Caki2 (cell line): ENCODE results near the gene PLXNA4. TPM values are rescaled to one million over a fixed set of nuclear protein-coding genes. Genes with fewer than 3 reads are reported as not detected.

Source experiments
- DNase-seq: peaks from one replicate; pipeline ENCODE4 v3.0.0-alpha.2; 2015; ENCODE audit warnings: low read depth
- in situ Hi-C: cut with HindIII; loops from 2 replicates; pipeline ENCODE4 v1.10.0; 2016; ENCODE audit warnings: low sequenced_read_pairs, low pct_unique_long_range_greater_than_20kb, mixed read lengths
- total RNA-seq: library from RNA; depleted of rRNA; stranded (reverse); fragments of >200 nt; shearing (Covaris generic); gene quantifications from 2 replicates; pipeline ENCODE4 v1.2.3, GENCODE V29; 2014; ENCODE audit warnings: low replicate concordance

The PLXNA4 gene
- total RNA-seq, 1 experiment from 2014 or later = 0.34 TPM

DNA sequence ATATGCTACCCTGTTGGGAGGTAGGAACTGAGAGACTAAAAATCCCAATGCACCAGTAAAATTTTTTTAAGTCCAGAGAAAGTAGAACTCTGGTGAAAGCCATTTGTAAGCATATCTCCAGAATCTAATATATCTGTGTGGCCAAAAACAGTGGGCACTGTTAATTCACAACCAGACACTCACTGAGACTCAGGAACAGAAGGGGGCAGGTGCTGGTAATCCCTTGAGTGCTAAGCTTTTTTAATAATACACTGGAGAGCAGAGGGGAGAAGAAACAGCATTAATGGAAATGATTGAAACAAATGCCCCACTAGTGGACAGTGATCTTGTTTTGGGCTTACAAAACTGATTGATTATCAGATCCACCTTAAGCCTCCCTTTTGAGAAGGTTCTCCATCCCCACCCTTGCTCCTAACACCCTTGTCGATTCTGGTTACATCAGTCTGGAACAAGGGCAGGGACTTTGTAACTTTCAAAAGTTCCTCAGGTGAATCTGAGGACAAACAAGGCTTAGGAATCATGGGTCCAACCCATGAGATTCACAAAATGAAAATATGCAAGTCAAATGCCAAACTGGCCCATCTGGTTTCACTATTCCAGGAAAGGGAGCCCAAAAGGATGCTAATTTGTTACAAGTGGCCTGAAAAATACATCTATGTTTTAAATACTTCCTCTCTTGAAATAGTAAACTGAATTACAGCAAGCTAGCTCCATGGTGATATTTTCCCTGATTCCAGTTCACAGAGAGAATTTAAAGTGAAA is 29.7 kb downstream of the PLXNA4 start:
- in situ Hi-C loops = no loop called here
- no peak for DNase-seq

DNA sequence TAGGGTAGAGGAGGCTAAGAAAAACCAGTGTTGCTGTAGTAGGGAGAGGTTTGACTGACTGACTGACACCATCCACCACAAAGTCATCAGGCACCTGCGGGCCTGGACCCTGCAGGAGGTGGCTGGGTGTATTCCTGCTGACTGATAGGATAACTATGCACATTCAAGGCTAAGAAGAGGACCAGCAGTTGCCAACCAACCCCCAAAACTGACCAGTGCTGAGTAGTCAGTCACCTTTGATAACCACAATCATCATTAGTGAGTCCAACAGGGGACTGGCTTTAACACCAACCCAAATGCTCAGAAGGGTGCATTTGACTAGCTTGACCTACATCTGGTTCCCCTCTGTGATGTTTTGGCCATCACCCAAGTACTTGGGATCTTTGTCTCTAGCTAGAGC is 30.5 kb downstream of the PLXNA4 start:
- in situ Hi-C loops = no loop called here

GRCh38 chr7:132544999-132545398 is 31.3 kb downstream of the PLXNA4 start:
- DNase-seq = no peak
- in situ Hi-C loops = no loop called here

More for the DNA sequence above, 30.5 kb downstream of the PLXNA4 start:
- DNase-seq = no peak

DNA sequence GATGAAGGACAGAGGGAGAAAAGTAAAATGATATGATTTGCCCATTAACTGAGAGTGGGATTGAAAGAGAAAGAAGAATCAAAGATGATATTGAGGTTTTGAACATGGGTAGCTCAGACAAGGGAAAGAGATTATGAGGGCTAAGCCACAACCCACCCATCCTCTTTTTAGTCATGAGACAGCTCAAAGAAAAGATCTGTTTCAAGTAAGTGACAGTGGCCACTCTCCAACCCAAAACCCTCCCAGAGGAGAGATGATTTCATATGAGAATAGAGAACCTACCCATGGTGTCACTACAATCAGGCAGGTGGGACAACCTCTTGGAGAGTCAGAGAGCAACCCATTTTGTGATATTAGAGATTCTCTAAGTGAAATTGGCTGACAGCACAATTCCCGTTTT is 32.2 kb downstream of the PLXNA4 start:
- no peak for DNase-seq
- in situ Hi-C loops = no loop called here

DNA sequence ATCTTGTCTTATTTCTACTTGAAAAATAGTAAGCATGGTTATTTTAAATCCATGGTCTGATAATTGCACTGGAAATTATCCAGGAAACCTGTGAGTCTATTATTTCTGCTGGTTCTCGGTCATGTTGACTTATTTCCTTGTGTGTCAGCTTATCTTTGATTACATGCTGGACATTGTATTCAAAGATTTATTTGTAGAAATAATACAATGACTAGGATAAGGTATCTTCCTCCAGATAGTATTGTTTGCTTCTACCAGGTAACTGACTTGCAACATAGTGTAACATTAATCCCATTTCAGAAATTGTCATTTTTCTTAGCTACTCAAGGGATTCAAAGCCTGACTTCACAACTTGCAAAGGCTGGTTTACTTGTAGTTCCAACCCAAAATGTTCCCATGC is 33.4 kb downstream of the PLXNA4 start:
- DNase-seq = no peak
- in situ Hi-C loops = no loop called here

GRCh38 chr7:132541656-132542055 is 34.6 kb downstream of the PLXNA4 start:
- DNase-seq = no peak
- in situ Hi-C loops = no loop called here

- in situ Hi-C loops = no loop called here
- no peak for DNase-seq
These were observed 38.7 kb downstream of the PLXNA4 start for GRCh38 chr7:132537456-132538145.

DNA sequence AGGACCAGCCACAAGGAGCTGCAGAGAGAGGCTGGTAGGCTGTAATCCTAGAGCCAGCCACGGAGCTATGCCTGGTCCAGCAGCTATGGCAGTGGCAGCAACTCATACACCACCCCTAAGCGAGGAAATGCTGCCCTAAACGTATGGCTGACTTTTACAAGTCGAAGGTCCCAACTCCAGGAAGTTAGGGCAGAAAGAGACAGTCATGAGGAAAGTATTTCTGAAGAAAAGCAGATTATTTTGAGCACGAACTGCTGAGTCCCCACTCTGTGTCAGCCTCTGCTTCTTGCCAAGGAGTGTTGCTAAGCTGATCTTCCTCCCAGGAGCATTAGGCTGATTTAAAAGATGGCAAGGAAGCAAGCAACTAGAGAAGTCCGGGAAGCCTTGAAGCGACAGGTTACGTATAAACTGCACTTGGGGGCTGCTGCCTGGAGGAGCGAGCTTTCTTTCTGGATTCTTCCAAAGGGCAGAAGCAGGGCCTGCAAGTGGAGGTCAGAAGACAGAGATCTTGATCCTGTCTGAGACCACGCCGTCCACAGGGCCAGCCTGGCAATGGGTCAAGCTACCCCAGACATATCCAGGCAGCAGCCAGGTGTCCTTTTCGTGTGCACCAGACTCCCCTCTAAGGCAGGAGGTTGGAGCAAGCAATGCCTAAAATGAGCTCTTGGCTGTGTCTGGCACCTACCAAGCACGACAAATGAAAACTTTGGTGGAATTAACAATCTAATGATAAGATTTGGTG is 39.4 kb downstream of the PLXNA4 start:
- in situ Hi-C loops = no loop called here
- no peak for DNase-seq

DNA sequence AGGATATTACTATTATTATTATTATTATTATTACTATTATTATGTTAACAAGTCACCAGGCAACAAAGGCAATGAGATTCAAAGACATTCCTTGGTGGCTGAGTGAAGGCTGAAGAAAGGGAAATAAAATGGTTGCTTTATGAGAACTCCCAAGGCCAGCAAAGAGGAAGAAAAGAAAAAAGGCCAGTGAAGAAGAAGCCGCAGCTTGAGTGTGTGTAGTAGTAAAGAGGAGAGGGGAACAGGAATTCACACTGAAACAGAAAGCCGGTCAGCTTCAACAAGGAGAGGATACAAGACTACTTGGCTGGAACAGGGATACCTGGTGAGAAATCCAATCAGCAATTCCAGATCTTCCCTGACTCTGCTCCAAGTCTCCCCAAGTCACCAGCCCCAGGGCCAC is 42.4 kb downstream of the PLXNA4 start:
- DNase-seq = no peak
- in situ Hi-C loops = no loop called here

GRCh38 chr7:132532281-132532680 is 44.0 kb downstream of the PLXNA4 start:
- in situ Hi-C loops = no loop called here
- DNase-seq = no peak

DNA sequence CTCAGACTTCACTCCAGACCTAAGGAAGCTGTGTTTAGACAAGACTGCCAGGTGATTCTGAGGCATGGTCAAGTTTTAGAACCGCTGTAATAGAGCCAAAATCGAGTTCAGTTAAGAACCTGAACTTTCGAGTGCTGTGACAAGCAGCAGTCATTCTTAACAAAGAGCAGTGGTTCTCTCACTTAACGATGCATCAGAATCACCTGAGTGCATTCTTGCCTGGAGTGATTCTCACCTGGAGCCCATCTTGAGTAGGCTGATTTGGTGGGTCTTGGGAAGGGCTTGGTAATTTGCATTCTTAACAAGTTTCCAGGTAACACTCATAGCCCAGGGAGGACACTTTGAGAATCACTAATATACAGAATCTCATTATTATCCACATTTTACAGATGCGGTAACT is 44.7 kb downstream of the PLXNA4 start:
- in situ Hi-C loops = no loop called here
- DNase-seq = no peak

DNA sequence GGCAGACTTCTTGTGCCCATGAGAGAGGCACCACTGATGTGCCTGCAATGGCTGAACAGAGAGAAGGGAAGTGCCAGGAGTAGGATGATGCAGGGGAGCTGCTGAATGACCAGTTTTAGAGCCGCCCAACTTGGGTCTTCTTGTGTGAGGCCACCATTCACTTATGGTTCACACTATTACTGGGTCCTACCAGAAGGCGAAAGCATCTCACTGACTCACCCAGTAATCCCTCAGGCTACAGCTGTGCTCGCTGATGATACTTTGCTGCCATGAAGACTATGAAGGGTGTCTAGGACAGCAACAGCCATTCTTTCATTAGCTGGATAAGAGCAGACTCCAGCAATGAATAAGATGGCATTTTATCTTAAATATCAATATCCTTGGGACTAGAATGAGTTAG is 47.6 kb downstream of the PLXNA4 start:
- no peak for DNase-seq
- in situ Hi-C loops = no loop called here

GRCh38 chr7:132527467-132528410 is 48.5 kb downstream of the PLXNA4 start:
- in situ Hi-C loops = no loop called here
- no peak for DNase-seq

- no peak for DNase-seq
- in situ Hi-C loops = no loop called here
These were observed 50.0 kb downstream of the PLXNA4 start for GRCh38 chr7:132526111-132526740.

DNA sequence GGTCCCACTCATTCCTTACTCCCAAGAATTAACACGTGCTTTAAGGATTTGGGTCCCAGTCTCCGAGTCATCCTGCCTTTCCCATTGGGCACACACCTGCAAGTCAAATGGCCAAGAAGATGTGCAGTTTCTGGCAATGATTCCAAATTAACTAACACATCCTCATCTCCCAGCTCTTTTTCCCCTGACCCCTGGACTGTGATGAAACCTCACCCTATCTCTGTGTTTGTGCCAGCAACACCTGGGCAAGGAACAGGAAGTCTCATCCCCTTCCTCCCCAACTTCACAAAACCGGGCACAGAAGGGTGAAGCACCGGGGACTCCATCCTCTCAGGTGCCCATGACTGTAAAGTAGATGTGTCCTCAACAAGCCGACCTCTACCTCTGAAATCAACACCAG is 54.8 kb downstream of the PLXNA4 start:
- DNase-seq = no peak
- in situ Hi-C loops = no loop called here

GRCh38 chr7:132520591-132521280 is 55.5 kb downstream of the PLXNA4 start:
- no peak for DNase-seq
- in situ Hi-C loops = no loop called here

GRCh38 chr7:132519936-132520335 is 56.3 kb downstream of the PLXNA4 start:
- DNase-seq = no peak
- in situ Hi-C loops = no loop called here
